IMR-90 (cell line): ENCODE results near the gene GTF3C1.

Experiments
- CEBPB ChIP-seq: IDR thresholded peaks from 2 replicates; pipeline ENCODE4 v1.6.1; 2012; ENCODE audit warnings: low read depth, low read length, improper control_type of control experiment
- CTCF ChIP-seq: conservative IDR thresholded peaks from 2 replicates; pipeline ENCODE4 v1.5.1; 2012; ENCODE audit warnings: mild to moderate bottlenecking, low read depth, low read length, improper control_type of control experiment
- POLR2A ChIP-seq: IDR thresholded peaks from 2 replicates; pipeline ENCODE4 v1.6.1; 2012; ENCODE audit warnings: mild to moderate bottlenecking, low read depth, low read length
- RAD21 ChIP-seq: IDR thresholded peaks from 2 replicates; pipeline ENCODE4 v1.6.1; 2012; ENCODE audit warnings: low read length, improper control_type of control experiment
- RCOR1 ChIP-seq: IDR thresholded peaks from 2 replicates; pipeline ENCODE4 v1.6.1; 2012; ENCODE audit warnings: mild to moderate bottlenecking, low read length, improper control_type of control experiment; ENCODE audit not compliant: insufficient replicate concordance
- SMC3 ChIP-seq: fragments of 150-350 bp; IDR thresholded peaks from 2 replicates; pipeline ENCODE4 v1.6.1; 2016; ENCODE audit warnings: low read depth, mild to moderate bottlenecking, antibody characterized with exemption, low read length, moderate library complexity

DNA sequence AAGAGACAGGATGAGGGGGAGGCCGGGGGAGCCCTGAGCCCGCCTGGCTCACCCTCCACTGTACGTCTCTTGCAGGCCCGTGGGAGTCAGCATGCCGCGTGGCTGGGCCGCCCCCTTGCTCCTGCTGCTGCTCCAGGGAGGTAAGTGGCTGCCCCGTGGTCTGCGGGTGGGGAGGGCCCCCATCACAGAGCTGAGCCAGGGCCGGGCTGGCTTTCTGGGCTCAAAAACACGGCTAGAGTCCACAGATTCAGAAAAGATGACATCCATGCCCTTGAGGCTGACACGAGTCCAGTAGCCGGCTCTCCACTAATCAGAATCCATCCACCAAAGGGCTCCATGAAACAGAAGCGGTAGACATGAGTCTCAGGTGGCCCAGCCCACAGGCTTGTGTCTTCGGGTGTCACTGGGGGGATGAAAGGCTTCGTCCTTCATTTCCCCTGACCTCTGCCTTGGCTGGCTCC is 119.7 kb downstream of the GTF3C1 start:
- TF ChIP-seq CTCF (no peak), RCOR1 (no peak), CEBPB (no peak), SMC3 (no peak), RAD21 (no peak), POLR2A (no peak)
